ENCODE measurements around the gene CHRM2.

Gene CHRM2

GRCh38 chr7:136897676-136898075 is 29.2 kb downstream of the CHRM2 start:
- DNase-seq, result no peak

- DNase-seq, result no peak
Observed at GRCh38 chr7:136900005-136900404, 31.6 kb downstream of the CHRM2 start.

GRCh38 chr7:136910771-136911170 is 42.3 kb downstream of the CHRM2 start:
- DNase-seq, result no peak

- no peak for DNase-seq
Observed at GRCh38 chr7:136911344-136911743, 42.9 kb downstream of the CHRM2 start.

DNA sequence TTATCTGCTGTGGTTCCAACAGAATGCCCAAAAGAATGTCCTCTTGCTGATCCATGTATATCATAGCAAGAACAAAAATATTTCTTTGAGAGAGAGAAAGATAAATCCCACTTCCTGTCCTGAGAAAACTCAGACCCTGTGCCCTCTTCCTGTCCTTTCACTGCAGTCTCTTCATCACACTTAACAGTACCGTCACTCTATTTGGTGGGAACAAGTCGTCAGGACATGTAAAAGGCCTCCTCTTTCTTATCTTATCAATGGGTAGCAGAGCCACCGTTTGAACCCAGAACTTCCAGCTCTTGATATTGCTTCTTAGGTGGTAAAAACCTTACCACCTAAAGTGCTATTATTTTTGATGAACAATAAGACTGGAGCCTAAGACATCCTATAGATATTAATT is 43.9 kb downstream of the CHRM2 start:
- no peak for DNase-seq

- no peak for DNase-seq
Observed at GRCh38 chr7:136914016-136914415, 45.6 kb downstream of the CHRM2 start.

- DNase-seq, result no peak
Observed at GRCh38 chr7:136919820-136920219, 51.4 kb downstream of the CHRM2 start.

DNA sequence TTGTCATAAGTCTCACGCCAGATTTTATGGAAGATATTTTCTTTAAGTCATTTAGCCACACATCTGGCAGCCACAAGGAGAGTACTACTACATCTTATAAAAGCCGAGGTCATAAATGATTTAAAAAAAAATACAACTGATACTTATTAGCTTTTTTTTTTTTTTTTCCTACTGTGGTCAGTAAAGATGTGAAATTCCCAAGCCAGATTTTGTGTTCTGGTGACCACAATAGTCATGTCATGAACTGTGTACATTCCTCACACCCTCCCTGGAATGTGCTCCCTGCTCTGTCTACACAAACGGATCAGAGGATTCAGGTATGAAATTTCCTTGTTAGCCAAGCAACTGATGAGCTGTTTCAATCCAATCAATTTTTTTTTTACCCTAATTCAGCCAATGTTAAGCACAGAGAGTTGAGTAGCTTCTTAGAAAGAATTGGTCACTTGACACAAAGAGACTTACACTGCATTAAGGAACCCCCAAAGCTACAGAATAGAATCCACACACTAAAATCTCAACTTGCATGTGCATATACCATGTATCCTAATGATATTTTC is 54.7 kb downstream of the CHRM2 start:
- no peak for DNase-seq

GRCh38 chr7:136925044-136925443 is 56.6 kb downstream of the CHRM2 start:
- no peak for DNase-seq

GRCh38 chr7:136925556-136925955 is 57.1 kb downstream of the CHRM2 start:
- no peak for DNase-seq

DNA sequence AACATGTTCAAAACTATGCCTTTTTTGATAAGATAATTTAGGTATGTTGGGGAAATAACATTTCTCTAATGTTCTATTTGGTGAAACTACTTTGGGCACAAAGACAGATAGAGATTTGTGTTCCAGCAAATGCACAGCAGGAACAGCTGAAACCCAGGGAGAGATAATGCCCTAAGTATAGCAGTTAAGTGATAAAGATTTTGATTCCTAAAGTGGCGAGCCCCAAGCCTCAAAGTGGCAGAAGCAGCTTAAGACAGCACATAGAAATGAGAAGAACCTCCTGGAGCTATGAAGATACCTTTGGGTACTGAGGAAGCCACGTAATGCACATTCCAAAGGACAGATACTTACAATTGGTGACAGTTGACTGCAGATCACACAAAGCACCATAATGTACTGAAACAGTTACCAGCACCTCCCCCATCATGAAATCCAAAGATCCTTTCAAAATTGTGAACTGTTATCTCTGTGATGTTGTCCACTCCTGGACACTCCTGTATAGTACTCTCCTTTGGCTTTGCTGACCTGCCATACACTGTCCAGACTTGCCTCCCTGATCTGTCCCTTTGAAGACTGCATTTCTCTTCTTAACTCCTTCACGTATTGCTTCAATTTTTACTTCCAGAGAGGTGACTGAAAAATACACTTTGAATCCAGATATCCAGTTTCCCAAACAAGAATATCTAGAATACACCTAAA is 62.9 kb downstream of the CHRM2 start:
- no peak for DNase-seq

- no peak for DNase-seq
Observed at GRCh38 chr7:136937436-136937835, 69.0 kb downstream of the CHRM2 start.

DNA sequence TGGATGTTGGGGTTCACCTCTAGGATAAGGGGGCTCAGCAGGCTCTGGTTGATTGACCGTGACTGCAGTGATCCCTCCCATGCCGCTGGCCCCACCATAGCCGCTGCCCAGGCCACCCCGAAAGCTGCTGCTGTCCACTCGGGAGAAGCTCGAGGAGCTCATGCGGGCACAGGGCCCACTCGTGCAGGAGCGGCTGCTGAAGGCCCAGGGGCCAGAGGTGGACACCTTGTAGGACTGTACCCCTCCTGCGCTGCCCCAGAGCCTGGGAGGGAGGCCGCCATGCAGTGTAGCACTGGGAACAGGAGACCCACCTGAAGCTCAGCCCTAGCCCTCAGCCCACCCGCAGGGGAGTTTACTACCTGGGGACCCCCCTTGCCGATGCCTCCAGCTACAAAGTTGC is 70.0 kb downstream of the CHRM2 start:
- DNase-seq, result no peak

DNA sequence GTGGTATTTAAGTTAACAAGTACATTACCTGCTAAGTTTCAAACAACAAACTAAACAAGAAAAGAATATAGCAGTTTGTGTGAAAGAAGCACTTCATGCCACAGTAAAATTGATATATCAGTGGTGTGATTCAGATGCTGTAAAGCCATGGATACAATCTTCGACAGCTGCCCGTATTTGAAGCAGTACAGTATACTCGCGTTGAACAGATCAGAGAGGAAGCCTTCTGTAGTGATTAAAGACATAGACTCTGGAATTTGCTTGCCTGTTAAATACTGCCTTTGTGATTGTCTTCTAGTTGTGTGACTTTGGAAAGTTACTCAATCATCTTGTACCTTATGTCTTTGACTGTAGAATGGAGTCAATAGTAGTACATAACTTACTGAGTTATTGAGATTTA is 71.7 kb downstream of the CHRM2 start:
- DNase-seq, result no peak

DNA sequence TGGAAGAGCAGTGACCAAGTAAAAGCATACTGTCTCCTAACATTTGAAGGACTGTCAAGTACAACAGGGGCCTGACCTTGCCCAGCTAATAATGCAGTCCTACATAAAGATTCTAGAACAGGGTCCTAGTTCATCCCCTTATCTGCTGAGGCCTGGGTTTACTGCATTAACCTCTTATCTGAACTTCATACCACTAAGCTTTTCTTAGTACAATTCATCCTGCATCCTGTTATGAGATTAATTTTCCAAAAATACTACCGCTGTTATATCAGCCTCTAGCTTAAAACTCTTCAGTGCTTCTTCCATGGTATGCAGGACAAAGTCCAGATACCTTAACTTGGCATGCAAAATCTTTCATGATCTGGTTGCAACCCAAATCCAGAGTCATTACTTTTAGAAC is 72.5 kb downstream of the CHRM2 start:
- no peak for DNase-seq

- DNase-seq, result no peak
Observed at GRCh38 chr7:136941816-136942215, 73.4 kb downstream of the CHRM2 start.

GRCh38 chr7:136942401-136942800 is 73.9 kb downstream of the CHRM2 start:
- DNase-seq, result no peak

- DNase-seq, result no peak
Observed at GRCh38 chr7:136942994-136943393, 74.5 kb downstream of the CHRM2 start.

GRCh38 chr7:136947347-136947746 is 78.9 kb downstream of the CHRM2 start:
- no peak for DNase-seq

GRCh38 chr7:136950331-136950730 is 81.9 kb downstream of the CHRM2 start:
- DNase-seq, result no peak

- no peak for DNase-seq
Observed at GRCh38 chr7:136953386-136953785, 84.9 kb downstream of the CHRM2 start.

DNA sequence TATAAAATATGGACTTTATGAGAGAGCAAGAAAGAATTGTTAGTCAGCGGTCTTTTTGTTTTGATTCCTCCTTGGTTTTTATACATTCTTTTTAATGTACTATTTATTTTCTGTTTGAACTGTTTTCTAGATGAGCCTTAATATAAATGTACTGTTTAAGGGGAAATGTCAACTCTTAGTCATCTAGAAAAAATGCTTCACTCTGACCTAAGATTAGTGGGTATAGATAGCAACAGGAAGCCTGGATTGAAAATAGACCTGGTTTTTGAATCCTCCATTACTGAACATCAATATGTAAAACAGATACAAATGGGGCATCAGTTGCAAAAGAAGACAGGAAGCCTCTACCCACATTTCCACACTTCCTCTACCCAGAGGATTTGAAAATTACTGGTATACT is 87.8 kb downstream of the CHRM2 start:
- no peak for DNase-seq

GRCh38 chr7:136956671-136957070 is 88.2 kb downstream of the CHRM2 start:
- no peak for DNase-seq

DNA sequence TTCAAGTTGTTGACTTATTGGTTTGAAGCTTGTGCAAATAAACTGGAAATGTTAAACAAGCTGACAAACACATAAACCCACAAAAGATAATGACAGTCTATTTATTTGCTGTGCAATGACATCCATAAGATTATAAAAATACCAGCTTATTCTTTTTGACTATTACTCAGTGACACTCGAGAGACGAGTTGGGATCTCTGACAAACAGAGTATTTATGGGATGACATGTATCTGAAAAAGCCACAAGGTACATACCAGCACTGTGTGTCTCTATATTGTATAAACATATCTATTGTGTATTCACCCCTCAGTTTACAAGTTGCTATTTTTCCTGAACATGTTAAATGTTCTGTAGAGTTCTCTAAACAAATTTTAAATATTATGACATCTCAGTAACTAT is 88.9 kb downstream of the CHRM2 start:
- no peak for DNase-seq

DNA sequence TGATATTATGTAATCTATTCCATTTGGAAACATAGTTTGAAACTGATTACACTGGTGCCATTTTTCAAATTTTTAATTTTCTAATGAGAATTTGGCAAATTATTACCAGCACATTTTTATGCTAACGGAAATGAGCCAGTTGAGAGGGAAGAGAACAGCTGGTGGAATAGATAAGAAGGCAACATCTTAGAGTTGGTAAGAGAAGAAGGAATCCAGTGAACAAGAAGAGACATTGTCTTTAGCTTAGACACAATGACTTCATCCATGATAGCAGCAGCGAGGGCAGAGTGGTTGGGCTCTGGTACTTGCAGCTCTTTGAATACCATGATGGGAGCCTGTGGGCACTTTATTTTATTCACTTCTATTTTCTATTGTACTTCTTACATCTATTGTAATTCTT is 89.6 kb downstream of the CHRM2 start:
- no peak for DNase-seq
